Activated naive CD8-positive, alpha-beta T cell treated with anti-CD3 and anti-CD28 coated beads, Interleukin-2, amount 50 U/mL, for 16 hours (primary cell): ENCODE measurements around the gene BHMT.
"Not testable (repeated sequence)": the region's sequence is repeated elsewhere in the genome, so short reads cannot be mapped to it uniquely, and the experiment has no call there.

Experiments used
- DNase-seq: peaks from one replicate; pipeline ENCODE4 v3.0.0-alpha.2; 2020; ENCODE audit warnings: low read depth, low spot score

Gene BHMT

GRCh38 chr5:79111960-79112702 is 522 bp downstream of the BHMT start:
- no peak for DNase-seq

GRCh38 chr5:79112703-79113058 is 1.1 kb downstream of the BHMT start:
- DNase-seq, result no peak

- DNase-seq, result no peak
Measured at GRCh38 chr5:79119486-79119885, 7.9 kb downstream of the BHMT start.

- no peak for DNase-seq
Measured at GRCh38 chr5:79120221-79120620, 8.6 kb downstream of the BHMT start.

- no peak for DNase-seq
Measured at GRCh38 chr5:79122973-79123372, 11.4 kb downstream of the BHMT start.

GRCh38 chr5:79124607-79125006 is 13.0 kb downstream of the BHMT start:
- no peak for DNase-seq

- DNase-seq, result no peak
Measured at GRCh38 chr5:79130781-79131180, 19.2 kb downstream of the BHMT start.

- no peak for DNase-seq
Measured at GRCh38 chr5:79133121-79133656, 21.6 kb downstream of the BHMT start.

- DNase-seq, result peak; percentile 32
Measured at GRCh38 chr5:79133657-79134451, 22.2 kb downstream of the BHMT start.

GRCh38 chr5:79135790-79136553 is 24.4 kb downstream of the BHMT start:
- DNase-seq, result no peak

- no peak for DNase-seq
Measured at GRCh38 chr5:79136618-79137017, 25.0 kb downstream of the BHMT start.

- no peak for DNase-seq
Measured at GRCh38 chr5:79140553-79140952, 28.9 kb downstream of the BHMT start.

- no peak for DNase-seq
Measured at GRCh38 chr5:79143684-79144379, 32.2 kb downstream of the BHMT start.

GRCh38 chr5:79147076-79147475 is 35.5 kb downstream of the BHMT start:
- DNase-seq, result no peak

GRCh38 chr5:79149433-79149832 is 37.8 kb downstream of the BHMT start:
- no peak for DNase-seq

- DNase-seq, result no peak
Measured at GRCh38 chr5:79151942-79152671, 40.5 kb downstream of the BHMT start.

GRCh38 chr5:79157305-79157704 is 45.7 kb downstream of the BHMT start:
- no peak for DNase-seq

- DNase-seq, result not testable (repeated sequence)
Measured at GRCh38 chr5:79161647-79162046, 50.0 kb downstream of the BHMT start.

GRCh38 chr5:79168031-79168430 is 56.4 kb downstream of the BHMT start:
- DNase-seq, result no peak

- no peak for DNase-seq
Measured at GRCh38 chr5:79170661-79171060, 59.1 kb downstream of the BHMT start.
